Ishikawa (cell line): ENCODE measurements around the gene RNLS.

ENCODE experiments used
- CEBPB ChIP-seq: IDR thresholded peaks from 2 replicates; pipeline ENCODE4 v1.6.1; 2012
- CREB1 ChIP-seq: IDR thresholded peaks from 2 replicates; pipeline ENCODE4 v1.6.1; 2012; ENCODE audit warnings: low read depth
- EGR1 ChIP-seq: IDR thresholded peaks from 2 replicates; pipeline ENCODE4 v1.6.1; 2012
- EP300 ChIP-seq: IDR thresholded peaks from 2 replicates; pipeline ENCODE4 v1.6.1; 2012; ENCODE audit warnings: borderline replicate concordance
- FOXM1 ChIP-seq: IDR thresholded peaks from 2 replicates; pipeline ENCODE4 v1.6.1; 2012; ENCODE audit warnings: low read depth, borderline replicate concordance
- RAD21 ChIP-seq: IDR thresholded peaks from 2 replicates; pipeline ENCODE4 v1.6.1; 2012; ENCODE audit warnings: low read depth
- REST ChIP-seq: IDR thresholded peaks from 2 replicates; pipeline ENCODE4 v1.6.1; 2012; ENCODE audit warnings: low read depth, mild to moderate bottlenecking
- TAF1 ChIP-seq: IDR thresholded peaks from 2 replicates; pipeline ENCODE4 v1.6.1; 2012; ENCODE audit warnings: low read depth, mild to moderate bottlenecking
- TCF12 ChIP-seq: IDR thresholded peaks from 2 replicates; pipeline ENCODE4 v1.6.1; 2012; ENCODE audit warnings: low read depth
- TEAD4 ChIP-seq: IDR thresholded peaks from 2 replicates; pipeline ENCODE4 v1.6.1; 2012
- USF1 ChIP-seq: IDR thresholded peaks from 2 replicates; pipeline ENCODE4 v1.6.1; 2012
- YY1 ChIP-seq: IDR thresholded peaks from 2 replicates; pipeline ENCODE4 v1.6.1; 2012; ENCODE audit warnings: low read depth
- ZBTB7A ChIP-seq: IDR thresholded peaks from 2 replicates; pipeline ENCODE4 v1.6.1; 2012; ENCODE audit warnings: low read depth

- TF ChIP-seq RAD21: no peak
- TF ChIP-seq EGR1: no peak
- no peak for TF ChIP-seq EP300
- TF ChIP-seq YY1: no peak
- TF ChIP-seq TEAD4: no peak
- no peak for TF ChIP-seq CEBPB
- TF ChIP-seq TAF1: no peak
- TF ChIP-seq ZBTB7A: no peak
- no peak for TF ChIP-seq USF1
- TF ChIP-seq TCF12: no peak
- no peak for TF ChIP-seq REST
- no peak for TF ChIP-seq FOXM1
- TF ChIP-seq CREB1: no peak
Observed at GRCh38 chr10:88237896-88238614, 345.1 kb downstream of the RNLS start.
